Panc1 (cell line): Measurements from ENCODE around the gene TNK1. TPM values are rescaled to one million over a fixed set of nuclear protein-coding genes. Genes with fewer than 3 reads are reported as not detected.

Experiments
- ATAC-seq: fragments of 200-7000 bp; cut with Tn5 transposase; 2 replicates; pipeline ENCODE4 v1.9.1; 2020; ENCODE audit warnings: mild to moderate bottlenecking, moderate library complexity
- BruUV-seq: library from RNA; stranded (reverse); fragments of 400-500 nt; replicated peaks from 2 replicates; lab custom pipeline; 2021; lab: Mats Ljungman, UMichigan
- CTCF ChIA-PET: fragments of 300-600 bp; sonication (Branson Sonifier 250); formaldehyde crosslinking; loops from one replicate; lab custom pipeline; 2022; ENCODE audit warnings: antibody characterized with exemption; lab: Charles Lee
- POLR2A ChIA-PET: fragments of 300-600 bp; sonication (Branson Sonifier 250); formaldehyde crosslinking; loops from one replicate; lab custom pipeline; 2022; ENCODE audit warnings: antibody characterized with exemption; lab: Charles Lee
- DNase-seq: peaks from one replicate; pipeline ENCODE4 v3.0.0-alpha.2; 2010; ENCODE audit warnings: low read depth, low spot score
- H3K27ac ChIP-seq: 2 replicates; pipeline ENCODE4 v1.5.1; 2011; ENCODE audit warnings: mild to moderate bottlenecking, low read length, inconsistent platforms
- H3K27me3 ChIP-seq: fragments of 200-500 bp; sonication (Bioruptor generic); 2 replicates; pipeline ENCODE4 v1.6.0; 2014; ENCODE audit warnings: low read length, inconsistent platforms; ENCODE audit not compliant: control insufficient read depth, insufficient read depth
- H3K36me3 ChIP-seq: fragments of 200-500 bp; sonication (Bioruptor generic); 2 replicates; pipeline ENCODE4 v1.5.1; 2014; ENCODE audit warnings: inconsistent platforms, mild to moderate bottlenecking, low read length, moderate library complexity; ENCODE audit not compliant: control insufficient read depth, insufficient read depth
- H3K4me1 ChIP-seq: 2 replicates; pipeline ENCODE4 v1.5.1; 2011; ENCODE audit warnings: inconsistent platforms, mild to moderate bottlenecking, low read length, moderate library complexity; ENCODE audit not compliant: control insufficient read depth, insufficient read depth
- H3K4me3 ChIP-seq, 2 experiments: 2 replicates each; pipeline ENCODE4 v1.5.1; 2011 to 2012; ENCODE audit warnings: low read depth in 2 of 2, low read length in 2 of 2, mild to moderate bottlenecking in 2 of 2, inconsistent platforms in 1 of 2, moderate library complexity in 1 of 2
- H3K9me3 ChIP-seq: fragments of 200-500 bp; sonication (Bioruptor generic); 2 replicates; pipeline ENCODE4 v1.5.1; 2014; ENCODE audit warnings: low read depth, mild to moderate bottlenecking, inconsistent platforms, low read length, moderate library complexity; ENCODE audit not compliant: control insufficient read depth, insufficient read depth
- POLR2AphosphoS5 ChIP-seq: IDR thresholded peaks from 2 replicates; pipeline ENCODE4 v1.6.1; 2012; ENCODE audit warnings: mild to moderate bottlenecking, low read depth, low read length, moderate library complexity
- SIN3A ChIP-seq: IDR thresholded peaks from 2 replicates; pipeline ENCODE4 v1.6.1; 2012; ENCODE audit warnings: low read depth, mild to moderate bottlenecking, low read length, moderate library complexity, borderline replicate concordance; ENCODE audit not compliant: insufficient read depth
- TCF7L2 ChIP-seq: IDR thresholded peaks from 2 replicates; pipeline ENCODE4 v1.6.1; 2011; ENCODE audit warnings: mild to moderate bottlenecking, low read depth, low read length, inconsistent platforms
- in situ Hi-C: cut with HindIII; loops from 2 replicates; pipeline ENCODE4 v1.10.0; 2016; ENCODE audit warnings: low sequenced_read_pairs, low pct_unique_long_range_greater_than_20kb
- intact Hi-C: fragments of 100-400 bp; cut with micrococcal nuclease; formaldehyde crosslinking; loops from one replicate; pipeline ENCODE4 v1.10.0; 2022; ENCODE audit not compliant: unreplicated experiment
- total RNA-seq: library from RNA; stranded (reverse); gene quantifications from one replicate; pipeline ENCODE4 v1.2.1, GENCODE V29; 2021; ENCODE audit not compliant: unreplicated experiment
- TF ChIP-seq, protein P1 (sequence below): fragments of 450-650 bp; IDR thresholded peaks from 2 replicates; pipeline ENCODE4 v1.5.1; 2017; ENCODE audit warnings: mild to moderate bottlenecking
- TF ChIP-seq, protein P2 (sequence below), 2 experiments: IDR thresholded peaks; 2 replicates each; pipeline ENCODE4 v1.6.1; 2011 to 2012; ENCODE audit warnings: low read depth in 2 of 2, control low read depth in 1 of 2, low read length in 1 of 2, mild to moderate bottlenecking in 1 of 2, moderate library complexity in 1 of 2; ENCODE audit not compliant: insufficient read depth in 1 of 2

The TNK1 gene
- total RNA-seq, 1 experiment from 2014 or later = 6.2 TPM

DNA sequence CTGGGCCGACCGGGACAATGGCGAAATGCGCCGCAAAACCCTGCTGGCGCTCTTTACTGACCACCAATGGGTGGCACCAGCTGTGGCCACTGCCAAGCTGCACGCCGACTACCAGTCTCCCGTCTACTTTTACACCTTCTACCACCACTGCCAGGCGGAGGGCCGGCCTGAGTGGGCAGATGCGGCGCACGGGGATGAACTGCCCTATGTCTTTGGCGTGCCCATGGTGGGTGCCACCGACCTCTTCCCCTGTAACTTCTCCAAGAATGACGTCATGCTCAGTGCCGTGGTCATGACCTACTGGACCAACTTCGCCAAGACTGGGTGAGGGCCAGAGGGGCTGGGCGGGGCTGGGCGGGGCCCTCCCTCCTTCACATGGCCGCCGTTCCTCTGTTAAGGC, 34.9 kb downstream of the TNK1 start:
- no peaks in the 10 kb centered on the region for H3K27me3 ChIP-seq
- intact Hi-C loops (no loop called here), in situ Hi-C loops (no loop called here)
- H3K9me3 ChIP-seq = no peaks in the 10 kb centered on the region
- no peaks in the 10 kb centered on the region for H3K4me1 ChIP-seq
- POLR2A ChIA-PET = no interaction called here
- TF ChIP-seq TCF7L2 = no peak
- TF ChIP-seq, protein P1, sequence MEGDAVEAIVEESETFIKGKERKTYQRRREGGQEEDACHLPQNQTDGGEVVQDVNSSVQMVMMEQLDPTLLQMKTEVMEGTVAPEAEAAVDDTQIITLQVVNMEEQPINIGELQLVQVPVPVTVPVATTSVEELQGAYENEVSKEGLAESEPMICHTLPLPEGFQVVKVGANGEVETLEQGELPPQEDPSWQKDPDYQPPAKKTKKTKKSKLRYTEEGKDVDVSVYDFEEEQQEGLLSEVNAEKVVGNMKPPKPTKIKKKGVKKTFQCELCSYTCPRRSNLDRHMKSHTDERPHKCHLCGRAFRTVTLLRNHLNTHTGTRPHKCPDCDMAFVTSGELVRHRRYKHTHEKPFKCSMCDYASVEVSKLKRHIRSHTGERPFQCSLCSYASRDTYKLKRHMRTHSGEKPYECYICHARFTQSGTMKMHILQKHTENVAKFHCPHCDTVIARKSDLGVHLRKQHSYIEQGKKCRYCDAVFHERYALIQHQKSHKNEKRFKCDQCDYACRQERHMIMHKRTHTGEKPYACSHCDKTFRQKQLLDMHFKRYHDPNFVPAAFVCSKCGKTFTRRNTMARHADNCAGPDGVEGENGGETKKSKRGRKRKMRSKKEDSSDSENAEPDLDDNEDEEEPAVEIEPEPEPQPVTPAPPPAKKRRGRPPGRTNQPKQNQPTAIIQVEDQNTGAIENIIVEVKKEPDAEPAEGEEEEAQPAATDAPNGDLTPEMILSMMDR = no peak
- no peak overlapping the region for H3K4me3 ChIP-seq
- H3K36me3 ChIP-seq = no peaks in the 10 kb centered on the region
- no peak for ATAC-seq
- no peak for DNase-seq
- no TSS peak for BruUV-seq
- H3K27ac ChIP-seq = no peak overlapping the region
- CTCF ChIA-PET = no interaction called here

DNA sequence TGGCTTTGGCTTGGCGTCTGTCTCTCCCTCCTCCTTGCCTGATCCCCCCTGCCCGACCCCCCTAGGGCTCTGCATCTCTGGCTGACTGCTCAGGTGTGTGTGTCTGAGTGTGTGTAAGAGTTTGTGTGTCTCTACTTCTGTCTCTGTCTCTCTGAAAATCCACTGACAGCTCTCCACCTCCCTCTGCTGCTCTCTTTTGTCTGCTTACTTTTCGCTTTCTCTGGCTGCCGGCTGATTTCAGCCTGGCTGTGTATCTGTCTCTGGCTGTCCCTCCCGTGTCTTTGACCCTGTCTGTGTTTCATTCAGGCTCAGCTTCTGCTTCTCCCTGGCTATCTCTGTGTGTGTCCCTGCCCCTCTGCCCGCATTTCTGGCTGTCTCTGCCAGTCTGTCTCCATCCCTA, 35.4 kb downstream of the TNK1 start:
- BruUV-seq = no TSS peak
- ChIA-PET CTCF (no interaction called here), POLR2A (no interaction called here)
- no peak for TF ChIP-seq TCF7L2
- TF ChIP-seq, protein P1 = no peak
- TF ChIP-seq, protein P2, sequence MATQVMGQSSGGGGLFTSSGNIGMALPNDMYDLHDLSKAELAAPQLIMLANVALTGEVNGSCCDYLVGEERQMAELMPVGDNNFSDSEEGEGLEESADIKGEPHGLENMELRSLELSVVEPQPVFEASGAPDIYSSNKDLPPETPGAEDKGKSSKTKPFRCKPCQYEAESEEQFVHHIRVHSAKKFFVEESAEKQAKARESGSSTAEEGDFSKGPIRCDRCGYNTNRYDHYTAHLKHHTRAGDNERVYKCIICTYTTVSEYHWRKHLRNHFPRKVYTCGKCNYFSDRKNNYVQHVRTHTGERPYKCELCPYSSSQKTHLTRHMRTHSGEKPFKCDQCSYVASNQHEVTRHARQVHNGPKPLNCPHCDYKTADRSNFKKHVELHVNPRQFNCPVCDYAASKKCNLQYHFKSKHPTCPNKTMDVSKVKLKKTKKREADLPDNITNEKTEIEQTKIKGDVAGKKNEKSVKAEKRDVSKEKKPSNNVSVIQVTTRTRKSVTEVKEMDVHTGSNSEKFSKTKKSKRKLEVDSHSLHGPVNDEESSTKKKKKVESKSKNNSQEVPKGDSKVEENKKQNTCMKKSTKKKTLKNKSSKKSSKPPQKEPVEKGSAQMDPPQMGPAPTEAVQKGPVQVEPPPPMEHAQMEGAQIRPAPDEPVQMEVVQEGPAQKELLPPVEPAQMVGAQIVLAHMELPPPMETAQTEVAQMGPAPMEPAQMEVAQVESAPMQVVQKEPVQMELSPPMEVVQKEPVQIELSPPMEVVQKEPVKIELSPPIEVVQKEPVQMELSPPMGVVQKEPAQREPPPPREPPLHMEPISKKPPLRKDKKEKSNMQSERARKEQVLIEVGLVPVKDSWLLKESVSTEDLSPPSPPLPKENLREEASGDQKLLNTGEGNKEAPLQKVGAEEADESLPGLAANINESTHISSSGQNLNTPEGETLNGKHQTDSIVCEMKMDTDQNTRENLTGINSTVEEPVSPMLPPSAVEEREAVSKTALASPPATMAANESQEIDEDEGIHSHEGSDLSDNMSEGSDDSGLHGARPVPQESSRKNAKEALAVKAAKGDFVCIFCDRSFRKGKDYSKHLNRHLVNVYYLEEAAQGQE (IDR thresholded peaks at IDR 0.05; ENCODE audit: insufficient read depth in 1 of 2, low read depth in 2 of 2, low read length in 1 of 2) = no peak
- TF ChIP-seq POLR2AphosphoS5 = no peak
- TF ChIP-seq SIN3A = no peak
- H3K27ac ChIP-seq = no peak overlapping the region
- no peak overlapping the region for H3K4me3 ChIP-seq
- in situ Hi-C loops = no loop called here
- H3K36me3 ChIP-seq = no peaks in the 10 kb centered on the region
- intact Hi-C loops = no loop called here
- ATAC-seq (peak; percentile 37; the same call in 1 of the 2 replicates), DNase-seq (no peak)
- no peaks in the 10 kb centered on the region for H3K4me1 ChIP-seq
- no peaks in the 10 kb centered on the region for H3K27me3 ChIP-seq
- H3K9me3 ChIP-seq = no peaks in the 10 kb centered on the region
